Smooth muscle cell (in vitro differentiated cells): ENCODE data around the gene PLG. TPM values are rescaled to one million over a fixed set of nuclear protein-coding genes. Genes with fewer than 3 reads are reported as not detected.
A peak's percentile ranks its signal among the peaks of the same experiment; 100 is the strongest.

Experiments used
- DNase-seq: peaks from one replicate; lab custom pipeline; 2025; ENCODE audit not compliant: unreplicated experiment; lab: John Stamatoyannopoulos, UW
- H2AFZ ChIP-seq: fragments of 200-600 bp; sonication (generic); 2 replicates; pipeline ENCODE4 v1.6.0; 2016; ENCODE audit warnings: antibody characterized with exemption, low read depth, mild to moderate bottlenecking
- H3F3A ChIP-seq: fragments of 200-600 bp; sonication (generic); 2 replicates; pipeline ENCODE4 v1.6.0; 2017; ENCODE audit warnings: antibody characterized with exemption, low read depth
- H3K27ac ChIP-seq: fragments of 200-600 bp; sonication (generic); 2 replicates; pipeline ENCODE4 v1.5.1; 2016; ENCODE audit warnings: low read depth, mild to moderate bottlenecking
- H3K27me3 ChIP-seq: fragments of 200-600 bp; sonication (generic); 2 replicates; pipeline ENCODE4 v1.6.1; 2016; ENCODE audit warnings: low read depth, mild to moderate bottlenecking
- H3K36me3 ChIP-seq: fragments of 200-600 bp; sonication (generic); 2 replicates; pipeline ENCODE4 v1.5.1; 2016; ENCODE audit warnings: low read depth
- H3K4me1 ChIP-seq: fragments of 200-600 bp; sonication (generic); 2 replicates; pipeline ENCODE4 v1.5.1; 2016; ENCODE audit warnings: low read depth
- H3K4me2 ChIP-seq: fragments of 200-600 bp; sonication (generic); 2 replicates; pipeline ENCODE4 v1.6.0; 2016; ENCODE audit warnings: mild to moderate bottlenecking
- H3K4me3 ChIP-seq: fragments of 200-600 bp; sonication (generic); 2 replicates; pipeline ENCODE4 v1.5.1; 2016; ENCODE audit warnings: mild to moderate bottlenecking
- H3K79me2 ChIP-seq: fragments of 200-600 bp; sonication (generic); 2 replicates; pipeline ENCODE4 v1.6.0; 2016; ENCODE audit warnings: low read depth, mild to moderate bottlenecking
- H3K9ac ChIP-seq: fragments of 200-600 bp; sonication (generic); 2 replicates; pipeline ENCODE4 v1.6.0; 2016; ENCODE audit warnings: low read depth
- H3K9me3 ChIP-seq: fragments of 200-600 bp; sonication (generic); replicated peaks from 2 replicates; pipeline ENCODE4 v1.5.1; 2016; ENCODE audit warnings: low read depth
- H4K20me1 ChIP-seq: fragments of 200-600 bp; sonication (generic); 2 replicates; pipeline ENCODE4 v1.6.0; 2016; ENCODE audit warnings: low read depth
- CTCF ChIP-seq: fragments of 200-600 bp; sonication (generic); IDR thresholded peaks from 2 replicates; pipeline ENCODE4 v1.5.1; 2017; ENCODE audit warnings: borderline replicate concordance, mild to moderate bottlenecking, antibody characterized with exemption; ENCODE audit not compliant: insufficient read depth, poor library complexity, severe bottlenecking
- WGBS: methylation state at CpG from one replicate; pipeline ENCODE4 v1.1.7; 2016; ENCODE audit warnings: low lambda C conversion rate; 5-methylcytosine and 5-hydroxymethylcytosine counted together
- polyA plus RNA-seq: library from polyadenylated mRNA; unstranded; fragments of >200 nt; fragmentation: Nextera tagmentation; extraction: Ambion mirVana; gene quantifications from 2 replicates; pipeline ENCODE4 v1.2.1, GENCODE V29; 2016
- total RNA-seq: library from RNA; depleted of rRNA; stranded (reverse); fragments of >200 nt; gene quantifications from 2 replicates; pipeline ENCODE4 v1.2.3, GENCODE V29; 2014

PLG gene
- total and polyA plus RNA-seq, 2 experiments from 2014 or later = 1.5 TPM; not detected in 1

- Histone ChIP-seq H3K4me3 (no peak overlapping the region), H4K20me1 (no peaks in the 10 kb centered on the region), H2AFZ (no peak overlapping the region), H3K36me3 (no peaks in the 10 kb centered on the region), H3K4me2 (no peak overlapping the region), H3K27me3 (peaks cover 6% of the 10 kb centered on the region), H3K9ac (no peak overlapping the region), H3K79me2 (no peaks in the 10 kb centered on the region), H3F3A (no peaks in the 10 kb centered on the region), H3K9me3 (no peaks in the 10 kb centered on the region), H3K4me1 (no peaks in the 10 kb centered on the region), H3K27ac (no peak overlapping the region)
- DNase-seq = no peak
- WGBS = 89% methylated on average over 1 of the region's 1 CpG
- no peak for TF ChIP-seq CTCF
These were observed 54.0 kb downstream of the PLG start for GRCh38 chr6:160756021-160756420.

DNA sequence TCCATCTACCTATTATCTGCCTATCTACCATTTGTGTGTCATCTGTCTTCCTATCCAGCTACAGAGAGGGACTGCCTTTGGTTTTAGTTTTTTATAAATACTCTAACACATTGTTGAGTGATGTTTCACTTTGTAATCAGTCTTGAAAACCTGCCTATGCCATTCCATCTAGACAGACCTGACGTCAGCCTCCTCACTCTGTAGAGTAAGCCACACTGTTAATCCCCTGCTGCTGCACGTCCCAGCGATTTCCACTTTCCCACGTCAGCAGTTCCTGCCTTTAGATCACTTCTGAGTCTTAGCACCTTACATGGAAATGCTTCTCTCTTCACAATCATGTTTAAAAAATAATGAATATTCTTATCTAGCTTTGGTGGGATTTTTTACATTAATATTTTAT lies 54.8 kb downstream of the PLG start:
- H3K4me2 ChIP-seq = no peak overlapping the region
- no peaks in the 10 kb centered on the region for H3F3A ChIP-seq
- DNase-seq = no peak
- H2AFZ ChIP-seq = no peak overlapping the region
- no peaks in the 10 kb centered on the region for H3K36me3 ChIP-seq
- no peaks in the 10 kb centered on the region for H4K20me1 ChIP-seq
- H3K79me2 ChIP-seq = no peaks in the 10 kb centered on the region
- H3K27me3 ChIP-seq = peaks cover 4% of the 10 kb centered on the region
- H3K27ac ChIP-seq = peak overlapping the region; percentile 26
- TF ChIP-seq CTCF = no peak
- H3K4me3 ChIP-seq = no peak overlapping the region
- no peaks in the 10 kb centered on the region for H3K4me1 ChIP-seq
- WGBS = 47% methylated on average over 4 of the region's 4 CpGs
- H3K9ac ChIP-seq = no peak overlapping the region
- no peaks in the 10 kb centered on the region for H3K9me3 ChIP-seq

DNA sequence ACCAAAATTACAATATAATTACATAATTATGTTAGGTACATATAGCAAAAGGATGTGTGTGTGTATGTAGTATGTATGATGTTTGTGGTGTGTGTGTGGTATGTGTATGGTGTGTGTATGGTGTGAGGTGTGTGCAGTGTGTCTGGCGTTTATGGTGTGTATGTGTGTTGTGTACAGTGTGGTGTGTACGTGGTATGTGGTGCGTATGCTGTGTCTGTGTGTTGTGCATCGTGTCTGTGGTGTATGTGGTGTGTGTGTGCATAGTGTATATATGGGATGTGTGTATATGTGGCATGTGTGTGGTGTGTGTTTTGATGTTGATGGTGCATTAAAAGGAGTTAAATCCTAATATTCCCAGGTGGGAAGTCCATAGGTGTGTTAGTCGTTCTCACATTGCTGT lies 62.8 kb downstream of the PLG start:
- Histone ChIP-seq H3K9ac (no peak overlapping the region), H3K27me3 (no peaks in the 10 kb centered on the region), H3K9me3 (peaks cover 4% of the 10 kb centered on the region), H3K27ac (no peak overlapping the region), H3F3A (no peaks in the 10 kb centered on the region), H2AFZ (no peak overlapping the region), H3K36me3 (no peaks in the 10 kb centered on the region), H3K4me1 (no peaks in the 10 kb centered on the region), H3K4me3 (no peak overlapping the region), H3K79me2 (no peaks in the 10 kb centered on the region), H3K4me2 (no peak overlapping the region), H4K20me1 (no peaks in the 10 kb centered on the region)
- no peak for DNase-seq
- 97% methylated on average over 5 of the region's 5 CpGs for WGBS
- no peak for TF ChIP-seq CTCF

DNA sequence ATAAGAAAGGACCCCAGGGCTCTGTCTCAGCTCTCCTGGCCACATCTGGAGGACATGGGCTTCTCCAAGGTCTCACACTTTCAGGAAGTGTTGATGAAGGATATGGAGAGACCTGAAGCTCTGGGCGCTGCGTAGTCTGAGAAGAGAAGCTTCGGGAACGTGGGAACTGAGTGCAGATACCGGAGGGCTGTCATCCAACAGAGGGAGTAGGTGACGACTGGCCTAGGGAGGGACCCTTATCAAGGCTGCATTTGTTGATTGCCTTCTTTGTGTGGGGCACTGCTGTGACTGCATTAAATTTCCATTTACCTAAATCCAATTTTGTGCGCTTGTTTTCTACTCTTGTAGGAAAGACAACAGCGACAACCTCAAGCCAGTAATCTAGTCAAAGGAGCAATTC lies 63.4 kb downstream of the PLG start:
- no peaks in the 10 kb centered on the region for H3K79me2 ChIP-seq
- 67% methylated on average over 8 of the region's 8 CpGs for WGBS

More for the DNA sequence above, 63.4 kb downstream of the PLG start:
- TF ChIP-seq CTCF = no peak
- H3K4me3 ChIP-seq = no peak overlapping the region
- H3K4me2 ChIP-seq = no peak overlapping the region
- no peak overlapping the region for H3K27ac ChIP-seq
- peaks cover 4% of the 10 kb centered on the region for H3K9me3 ChIP-seq
- H3K9ac ChIP-seq = no peak overlapping the region
- no peaks in the 10 kb centered on the region for H3K36me3 ChIP-seq
- no peak overlapping the region for H2AFZ ChIP-seq
- H3F3A ChIP-seq = no peaks in the 10 kb centered on the region
- no peaks in the 10 kb centered on the region for H3K27me3 ChIP-seq
- H3K4me1 ChIP-seq = no peaks in the 10 kb centered on the region
- H4K20me1 ChIP-seq = no peaks in the 10 kb centered on the region
- DNase-seq = no peak
